Lung (tissue), 12 donors: ENCODE measurements around the gene MME. TPM values are rescaled to one million over a fixed set of nuclear protein-coding genes. Genes with fewer than 3 reads are reported as not detected.

Experiments
- ATAC-seq: fragments of 200-7000 bp; cut with Tn5 transposase; one replicate; pipeline ENCODE4 v1.9.1; 2020; ENCODE audit warnings: moderate number of reproducible peaks; ENCODE audit not compliant: insufficient read depth, low FRiP score
- DNase-seq, 3 donors: peaks; one replicate each; pipeline ENCODE4 v3.0.0-alpha.2; 2013 to 2017
- H3K27ac ChIP-seq, 2 donors: one replicate each; pipeline ENCODE4 v1.5.1; 2013; ENCODE audit warnings: mild to moderate bottlenecking in 2 of 2, moderate library complexity in 2 of 2, control low read depth in 1 of 2, inconsistent platforms in 1 of 2, low read depth in 1 of 2, low read length in 1 of 2
- H3K27me3 ChIP-seq, 3 donors: one replicate each; pipeline ENCODE4 v1.5.1; 2013; ENCODE audit warnings: low read length in 2 of 3; ENCODE audit not compliant: control insufficient read depth in 3 of 3, insufficient read depth in 3 of 3
- H3K36me3 ChIP-seq, 4 donors: one replicate each; pipeline ENCODE4 v1.5.1; 2013; ENCODE audit warnings: low read length in 4 of 4, mild to moderate bottlenecking in 1 of 4, moderate library complexity in 1 of 4; ENCODE audit not compliant: control insufficient read depth in 4 of 4, insufficient read depth in 4 of 4
- H3K4me1 ChIP-seq, 5 donors: one replicate each; pipeline ENCODE4 v1.5.1; 2013; ENCODE audit warnings: low read length in 5 of 5, mild to moderate bottlenecking in 2 of 5, moderate library complexity in 1 of 5; ENCODE audit not compliant: control insufficient read depth in 5 of 5, insufficient read depth in 5 of 5
- H3K4me3 ChIP-seq: one replicate; pipeline ENCODE4 v1.5.1; 2013; ENCODE audit warnings: mild to moderate bottlenecking, control low read depth, moderate library complexity
- H3K9ac ChIP-seq, 2 donors: one replicate each; pipeline ENCODE4 v1.5.1; 2013; ENCODE audit warnings: low read length in 2 of 2, control low read depth in 1 of 2; ENCODE audit not compliant: insufficient read depth in 1 of 2
- H3K9me3 ChIP-seq, 4 donors: one replicate each; pipeline ENCODE4 v1.5.1; 2013; ENCODE audit warnings: low read length in 3 of 4, mild to moderate bottlenecking in 1 of 4, moderate library complexity in 1 of 4; ENCODE audit not compliant: control insufficient read depth in 4 of 4, insufficient read depth in 3 of 4
- CTCF ChIP-seq: IDR thresholded peaks from 2 replicates; pipeline ENCODE4 v1.5.1; 2012; ENCODE audit warnings: mild to moderate bottlenecking; ENCODE audit errors: control extremely low read depth, extremely low read depth
- WGBS, 2 donors: extraction: QIAGEN DNeasy Blood & Tissue Kit; methylation state at CpG; one replicate each; pipeline ENCODE4 v1.1.7; 2013; 5-methylcytosine and 5-hydroxymethylcytosine counted together
- polyA plus RNA-seq, 2 donors: library from polyadenylated mRNA; stranded (reverse); fragments of 200-250 nt; gene quantifications; one replicate each; pipeline ENCODE4 v1.2.1, GENCODE V29; 2013
- total RNA-seq, 2 donors: library from RNA; depleted of rRNA in 1 of 2; stranded (reverse); fragments of >200 nt in 1 of 2; gene quantifications; one replicate each; pipeline ENCODE4 v1.2.1, GENCODE V29; 2014 to 2021
- donor health status: control.
- donor health status: control.
- donor health status: Bipolar disorder and iron deficiency.
- donor health status: healthy.
- donor health status: DM: yes; HTN: yes; CAD: no.

The MME gene
- total and polyA plus RNA-seq, 4 donors: 7.9 to 41.0 (median 9.2) TPM

GRCh38 chr3:155070316-155070715 is 9.8 kb upstream of the MME start:
- Histone ChIP-seq H3K27me3 (no peaks in the 10 kb centered on the region), H3K9ac (no peak overlapping the region), H3K36me3 (no peaks in the 10 kb centered on the region), H3K9me3 (no peaks in the 10 kb centered on the region), H3K4me3 (no peak overlapping the region), H3K4me1 (no peaks in the 10 kb centered on the region), H3K27ac (no peak overlapping the region)
- ATAC-seq (no peak), DNase-seq (no peak)
- WGBS, 2 donors: 76 to 88% methylated on average over 2 of the region's 2 CpGs
- no peak for TF ChIP-seq CTCF

GRCh38 chr3:155070932-155071387 is 9.2 kb upstream of the MME start:
- H3K9ac ChIP-seq: no peak overlapping the region
- no peaks in the 10 kb centered on the region for H3K27me3 ChIP-seq
- H3K27ac ChIP-seq: no peak overlapping the region
- 84 to 92% methylated on average over 8 of the region's 8 CpGs for WGBS, 2 donors
- DNase-seq: no peak
- no peaks in the 10 kb centered on the region for H3K36me3 ChIP-seq
- H3K4me3 ChIP-seq: no peak overlapping the region
- no peaks in the 10 kb centered on the region for H3K4me1 ChIP-seq
- no peak for TF ChIP-seq CTCF
- peak; percentile 53 for ATAC-seq
- H3K9me3 ChIP-seq: no peaks in the 10 kb centered on the region

- no peak for ATAC-seq
- peaks cover 0 to 14% (median 0%) of the 10 kb centered on the region in 3 donors for H3K27me3 ChIP-seq
- no peak overlapping the region for H3K4me3 ChIP-seq
- H3K9me3 ChIP-seq: peaks cover 0 to 1% (median 0%) of the 10 kb centered on the region in 4 donors
- H3K27ac ChIP-seq: no peak overlapping the region
- H3K9ac ChIP-seq: no peak overlapping the region
- DNase-seq: no peak
- H3K36me3 ChIP-seq: no peaks in the 10 kb centered on the region
- peaks cover 0 to 4% (median 0%) of the 10 kb centered on the region in 5 donors for H3K4me1 ChIP-seq
- no peak for TF ChIP-seq CTCF
These were observed 4.9 kb upstream of the MME start for GRCh38 chr3:155075200-155075599.

GRCh38 chr3:155076888-155077287 is 3.2 kb upstream of the MME start:
- no peak overlapping the region for H3K9ac ChIP-seq
- H3K27me3 ChIP-seq: peaks cover 0 to 14% (median 3%) of the 10 kb centered on the region in 3 donors
- no peaks in the 10 kb centered on the region for H3K36me3 ChIP-seq
- peaks cover 0 to 1% (median 0%) of the 10 kb centered on the region in 4 donors for H3K9me3 ChIP-seq
- DNase-seq: no peak
- H3K4me3 ChIP-seq: no peak overlapping the region
- 93 to 94% methylated on average over 4 of the region's 4 CpGs for WGBS, 2 donors
- no peak for ATAC-seq
- H3K27ac ChIP-seq: no peak overlapping the region
- no peak for TF ChIP-seq CTCF
- peaks cover 0 to 4% (median 0%) of the 10 kb centered on the region in 5 donors for H3K4me1 ChIP-seq
